DMS153 (cell line): Measurements from ENCODE around the gene ZC3H12D.

Experiments
- DNase-seq: peaks from one replicate; lab custom pipeline; 2025; lab: John Stamatoyannopoulos, UW

Gene ZC3H12D

DNA sequence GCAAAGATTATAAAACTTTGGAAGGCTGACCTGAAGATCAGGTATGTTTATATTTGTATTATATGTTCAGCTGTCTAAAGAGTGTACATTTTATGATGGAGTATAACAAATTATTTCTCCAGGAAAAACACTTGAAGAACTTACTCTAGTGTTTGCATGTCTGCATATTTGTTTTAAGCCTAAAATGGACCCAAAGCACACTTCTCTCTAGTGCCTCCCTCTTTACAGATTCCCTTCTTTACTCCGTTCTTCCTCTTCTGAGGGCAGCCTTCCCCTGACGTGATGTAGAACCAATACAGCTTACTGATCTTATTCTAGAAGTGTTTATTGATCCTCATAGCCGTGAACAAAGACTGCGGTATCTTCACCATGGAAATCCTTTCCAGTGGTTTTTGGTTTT lies 70.8 kb downstream of the ZC3H12D start:
- no peak for DNase-seq

DNA sequence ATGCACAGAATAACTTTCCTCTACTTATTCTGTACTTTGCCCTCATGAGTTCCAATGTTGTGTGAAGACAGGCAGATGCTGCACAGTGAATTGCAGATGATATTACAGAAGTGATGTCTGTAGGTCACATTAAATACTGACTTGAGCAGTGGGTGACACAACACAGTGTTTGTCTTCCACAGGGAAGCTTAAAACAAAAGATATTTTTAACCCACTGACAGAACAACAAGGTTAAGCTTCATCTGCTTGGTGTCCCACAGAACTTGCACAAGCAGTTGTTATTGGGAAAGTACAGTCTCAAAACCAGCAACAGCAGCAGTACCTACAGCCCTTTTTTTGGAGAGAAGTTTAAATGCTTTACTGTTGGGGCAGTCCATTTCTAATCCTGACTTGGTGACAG lies 74.3 kb downstream of the ZC3H12D start:
- no peak for DNase-seq

DNA sequence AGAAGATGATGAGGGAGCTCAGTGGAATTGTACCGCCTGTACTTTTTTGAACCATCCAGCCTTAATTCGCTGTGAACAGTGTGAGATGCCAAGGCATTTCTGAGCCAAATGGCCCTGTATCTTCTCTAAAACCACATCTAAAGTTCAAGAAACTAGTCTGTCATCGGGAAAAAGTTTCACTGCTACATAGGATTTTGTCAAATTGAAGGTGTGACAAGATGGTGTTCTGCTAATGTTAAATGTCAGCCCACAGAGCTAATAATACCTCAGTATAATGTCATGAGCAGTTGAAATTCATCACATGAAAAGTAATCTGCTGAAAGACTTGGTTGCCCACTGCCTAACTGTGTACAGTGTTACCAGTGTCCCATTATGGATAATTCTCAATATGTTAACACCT lies 75.2 kb downstream of the ZC3H12D start:
- no peak for DNase-seq

DNA sequence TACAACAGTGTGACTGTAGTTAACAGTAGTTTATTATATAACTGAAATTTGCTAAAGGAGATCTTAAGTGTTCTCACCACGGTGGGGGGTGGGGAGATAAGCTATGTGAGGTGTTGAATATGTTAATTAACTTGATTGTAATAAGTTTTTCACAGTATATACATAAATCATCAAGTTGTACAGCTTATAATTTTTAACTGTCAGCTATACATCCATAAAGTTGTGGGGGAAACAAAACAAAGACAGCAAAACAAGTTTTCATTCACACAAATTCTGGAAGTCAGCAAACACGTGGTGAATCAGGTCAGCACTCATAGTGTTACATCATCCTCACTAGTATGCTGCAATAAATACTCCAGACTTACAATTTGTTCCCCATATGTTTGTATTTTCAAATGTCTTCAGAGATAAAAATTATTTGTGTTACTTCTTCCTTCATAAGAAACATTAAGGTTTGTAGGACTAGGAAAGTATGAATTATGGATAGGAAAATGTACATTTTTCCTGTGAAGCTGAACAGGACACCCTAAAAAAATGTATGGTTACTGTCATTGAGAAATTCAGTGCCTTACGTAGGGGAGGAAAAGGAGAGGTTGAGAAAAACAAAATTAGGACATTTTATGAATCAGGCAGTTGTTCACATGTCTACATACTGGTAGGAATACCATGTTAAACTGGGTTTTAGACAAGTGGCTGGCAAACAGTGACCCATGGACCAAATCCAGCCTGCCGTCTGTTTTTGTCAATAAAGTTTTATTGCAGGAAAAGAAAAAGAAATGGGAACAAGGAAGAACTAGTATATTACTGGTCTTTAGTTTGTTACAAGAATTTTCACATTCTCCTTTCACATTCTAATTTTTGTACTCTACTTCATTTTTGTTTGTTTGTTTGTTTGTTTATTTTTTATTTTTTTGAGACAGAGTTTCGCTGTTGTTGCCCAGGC lies 78.7 kb downstream of the ZC3H12D start:
- DNase-seq = no peak

DNA sequence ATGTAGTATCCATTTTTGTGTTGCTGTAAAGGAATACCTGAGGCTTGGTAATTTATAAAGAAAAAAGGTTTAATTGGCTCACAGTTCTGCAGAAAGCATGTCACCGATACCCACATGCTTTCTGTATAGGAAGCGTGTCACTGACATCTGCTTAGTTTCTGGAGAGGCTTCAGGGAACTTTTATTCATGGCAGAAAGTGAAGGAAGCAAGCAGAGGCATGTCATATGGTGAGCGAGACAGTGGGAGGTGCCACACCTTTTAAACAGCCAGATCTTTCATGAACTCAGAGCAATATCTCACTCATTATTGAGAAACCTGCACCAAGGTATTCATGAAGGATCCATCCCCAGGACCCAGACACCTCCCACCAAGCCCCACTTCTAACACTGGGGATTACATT lies 81.3 kb downstream of the ZC3H12D start:
- DNase-seq = no peak

DNA sequence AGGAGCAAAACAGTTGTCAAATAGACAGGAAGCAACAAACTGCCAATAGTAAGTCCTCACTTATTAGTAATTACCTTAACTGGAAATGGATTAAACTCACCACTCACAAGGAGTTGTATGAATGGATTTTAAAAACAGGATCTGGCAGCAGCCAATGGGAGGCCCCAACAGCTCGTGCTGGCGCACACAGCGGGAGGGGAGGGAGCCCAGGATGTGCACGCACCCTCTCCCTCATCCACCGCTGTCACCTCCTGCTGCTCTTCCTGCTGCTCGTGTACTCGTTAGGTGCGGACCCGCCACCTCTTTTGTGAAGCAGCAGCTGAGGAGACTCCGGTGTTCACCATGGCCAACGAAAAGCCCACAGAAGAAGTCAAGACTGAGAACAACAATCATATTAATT lies 84.8 kb downstream of the ZC3H12D start, which contains the start of gene SUMO4:
Gene SUMO4 (plus strand): TSS at position 213 of the 400 bp plus-strand sequence. CDS start 130 bp downstream, at position 343.
- DNase-seq = no peak

DNA sequence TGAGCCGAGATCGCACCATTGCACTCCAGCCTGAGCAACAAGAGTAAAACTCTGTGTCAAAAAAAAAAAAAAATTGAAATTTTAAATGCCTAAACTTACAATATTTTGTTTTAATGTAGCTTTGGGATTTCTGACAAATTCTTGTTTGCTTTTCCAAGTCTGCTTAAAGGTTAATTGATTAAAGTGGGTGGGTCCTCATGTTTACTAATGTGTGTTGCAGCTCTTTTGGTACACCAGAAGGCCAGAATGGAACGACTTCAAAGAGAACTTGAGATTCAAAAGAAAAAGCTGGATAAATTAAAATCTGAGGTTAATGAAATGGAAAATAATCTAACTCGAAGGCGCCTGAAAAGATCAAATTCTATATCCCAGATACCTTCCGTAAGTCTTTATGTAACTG lies 87.4 kb downstream of the ZC3H12D start:
- no peak for DNase-seq
